Left ventricle myocardium inferior (tissue), 1 donor: Measurements from ENCODE around the gene EWSR1. TPM values are rescaled to one million over a fixed set of nuclear protein-coding genes. Genes with fewer than 3 reads are reported as not detected.

Experiments used
- DNase-seq: peaks from one replicate; pipeline ENCODE4 v3.0.0-alpha.2; 2020
- H3K27ac ChIP-seq: fragments of 200-600 bp; replicated peaks from 2 replicates; pipeline ENCODE4 v1.8.0; 2021
- H3K27me3 ChIP-seq: fragments of 200-600 bp; 2 replicates; pipeline ENCODE4 v1.8.0; 2021; ENCODE audit warnings: low read depth
- H3K36me3 ChIP-seq: fragments of 200-600 bp; 2 replicates; pipeline ENCODE4 v1.8.0; 2021
- H3K4me1 ChIP-seq: fragments of 200-600 bp; 2 replicates; pipeline ENCODE4 v1.8.0; 2021
- H3K4me3 ChIP-seq: fragments of 200-600 bp; 2 replicates; pipeline ENCODE4 v1.8.0; 2021; ENCODE audit warnings: mild to moderate bottlenecking, moderate library complexity
- H3K9me3 ChIP-seq: fragments of 200-600 bp; replicated peaks from 2 replicates; pipeline ENCODE4 v1.8.0; 2021
- intact Hi-C: fragments of 100-400 bp; cut with micrococcal nuclease; formaldehyde crosslinking; loops from one replicate; pipeline ENCODE4 v1.11.0; 2022
- total RNA-seq: library from RNA; stranded (reverse); fragmentation: NEBNext Ultra II Directional; extraction: Animal tissue kit (Norgen Biotek cat#: 25700); gene quantifications from one replicate; pipeline ENCODE4 v1.2.1, GENCODE V29; 2021
- TF ChIP-seq, protein P1 (sequence below): fragments of 200-600 bp; IDR thresholded peaks from 2 replicates; pipeline ENCODE4 v1.8.0; 2021; ENCODE audit warnings: antibody characterized with exemption, mild to moderate bottlenecking, borderline replicate concordance
- donor health status: DM: no; HTN: yes; CAD: no; lungs with severe emphysema.

The EWSR1 gene
- total RNA-seq, 1 donor from 2014 or later = 122 TPM

DNA sequence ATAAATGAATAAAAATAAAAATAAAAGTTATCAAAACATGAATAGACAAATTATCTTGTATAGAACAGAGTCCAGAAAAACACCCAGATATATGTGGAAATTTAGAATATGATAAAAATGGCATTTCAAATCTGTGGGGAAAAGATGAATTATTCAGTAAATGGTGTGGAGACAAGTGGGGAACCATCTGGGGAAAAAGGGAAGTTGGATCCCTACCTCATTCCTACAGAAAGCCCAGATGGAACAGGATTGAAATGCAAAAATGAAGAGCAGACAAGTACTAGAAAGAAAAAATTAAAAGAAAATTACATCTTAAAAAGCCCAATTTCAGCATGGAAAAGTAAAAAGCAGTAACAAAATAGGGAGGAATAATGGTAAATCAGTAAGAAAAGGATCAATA is 55.6 kb downstream of the EWSR1 start:
- no peaks in the 10 kb centered on the region for H3K27me3 ChIP-seq
- no peak for DNase-seq
- H3K4me1 ChIP-seq = no peaks in the 10 kb centered on the region
- intact Hi-C loops = no loop called here
- H3K9me3 ChIP-seq = no peaks in the 10 kb centered on the region
- H3K36me3 ChIP-seq = peaks cover 18% of the 10 kb centered on the region
- H3K27ac ChIP-seq = no peak overlapping the region
- H3K4me3 ChIP-seq = no peak overlapping the region
- TF ChIP-seq, protein P1, sequence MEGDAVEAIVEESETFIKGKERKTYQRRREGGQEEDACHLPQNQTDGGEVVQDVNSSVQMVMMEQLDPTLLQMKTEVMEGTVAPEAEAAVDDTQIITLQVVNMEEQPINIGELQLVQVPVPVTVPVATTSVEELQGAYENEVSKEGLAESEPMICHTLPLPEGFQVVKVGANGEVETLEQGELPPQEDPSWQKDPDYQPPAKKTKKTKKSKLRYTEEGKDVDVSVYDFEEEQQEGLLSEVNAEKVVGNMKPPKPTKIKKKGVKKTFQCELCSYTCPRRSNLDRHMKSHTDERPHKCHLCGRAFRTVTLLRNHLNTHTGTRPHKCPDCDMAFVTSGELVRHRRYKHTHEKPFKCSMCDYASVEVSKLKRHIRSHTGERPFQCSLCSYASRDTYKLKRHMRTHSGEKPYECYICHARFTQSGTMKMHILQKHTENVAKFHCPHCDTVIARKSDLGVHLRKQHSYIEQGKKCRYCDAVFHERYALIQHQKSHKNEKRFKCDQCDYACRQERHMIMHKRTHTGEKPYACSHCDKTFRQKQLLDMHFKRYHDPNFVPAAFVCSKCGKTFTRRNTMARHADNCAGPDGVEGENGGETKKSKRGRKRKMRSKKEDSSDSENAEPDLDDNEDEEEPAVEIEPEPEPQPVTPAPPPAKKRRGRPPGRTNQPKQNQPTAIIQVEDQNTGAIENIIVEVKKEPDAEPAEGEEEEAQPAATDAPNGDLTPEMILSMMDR = no peak

DNA sequence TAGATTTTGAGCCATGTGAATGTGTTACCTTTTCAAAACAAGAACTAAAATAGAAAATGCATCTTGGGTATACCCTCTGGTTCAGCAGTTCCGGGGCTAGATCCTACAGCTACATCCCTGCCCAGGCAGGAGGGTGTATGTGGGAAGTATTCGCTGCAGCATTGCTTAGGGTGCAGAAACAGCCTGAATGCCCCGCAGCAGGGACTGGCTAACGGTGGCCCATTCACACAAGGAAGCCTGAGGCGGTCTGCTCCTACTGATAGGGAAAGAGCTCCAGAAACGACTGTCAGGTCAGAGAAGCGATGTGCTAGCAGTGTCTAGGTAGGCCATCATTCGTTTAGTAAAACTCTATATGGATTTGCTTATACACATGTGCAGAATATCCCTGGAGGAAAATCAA is 57.3 kb downstream of the EWSR1 start:
- H3K27ac ChIP-seq = no peak overlapping the region
- H3K4me1 ChIP-seq = peaks cover 2% of the 10 kb centered on the region
- intact Hi-C loops = no loop called here
- no peak overlapping the region for H3K4me3 ChIP-seq
- no peaks in the 10 kb centered on the region for H3K9me3 ChIP-seq
- no peak for DNase-seq
- peaks cover 34% of the 10 kb centered on the region for H3K36me3 ChIP-seq
- TF ChIP-seq, protein P1 = no peak
- H3K27me3 ChIP-seq = no peaks in the 10 kb centered on the region

DNA sequence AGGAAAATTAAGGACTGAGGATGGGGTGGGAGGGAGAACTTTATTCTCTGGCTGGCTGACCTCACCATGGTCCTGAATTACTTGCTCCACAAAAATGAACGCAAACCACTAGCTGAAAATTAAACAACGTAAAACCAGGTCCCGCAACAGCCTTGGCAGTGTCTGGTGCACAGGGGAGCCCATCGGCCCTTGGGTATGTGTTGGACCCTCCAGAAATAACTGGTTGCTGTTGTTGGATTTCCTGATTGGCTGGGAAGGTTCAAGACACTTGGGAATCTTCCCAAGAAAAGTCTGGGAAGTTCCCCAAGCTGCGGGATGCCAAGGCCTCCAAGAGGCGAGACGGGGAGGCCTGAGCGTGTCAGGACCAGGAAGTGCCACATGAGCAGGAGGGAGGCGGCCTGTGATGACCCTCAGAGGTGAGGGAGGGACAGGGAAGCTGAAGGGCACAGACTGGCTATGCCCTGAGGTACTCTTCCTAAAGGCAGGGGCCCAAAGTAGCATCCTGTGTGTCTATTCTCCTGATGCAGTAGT is 57.8 kb downstream of the EWSR1 start:
- peaks cover 7% of the 10 kb centered on the region for H3K4me1 ChIP-seq
- no peak overlapping the region for H3K27ac ChIP-seq
- H3K4me3 ChIP-seq = no peak overlapping the region
- H3K27me3 ChIP-seq = no peaks in the 10 kb centered on the region
- DNase-seq = no peak
- TF ChIP-seq, protein P1 = no peak
- H3K36me3 ChIP-seq = peaks cover 39% of the 10 kb centered on the region
- intact Hi-C loops = no loop called here
- no peaks in the 10 kb centered on the region for H3K9me3 ChIP-seq

DNA sequence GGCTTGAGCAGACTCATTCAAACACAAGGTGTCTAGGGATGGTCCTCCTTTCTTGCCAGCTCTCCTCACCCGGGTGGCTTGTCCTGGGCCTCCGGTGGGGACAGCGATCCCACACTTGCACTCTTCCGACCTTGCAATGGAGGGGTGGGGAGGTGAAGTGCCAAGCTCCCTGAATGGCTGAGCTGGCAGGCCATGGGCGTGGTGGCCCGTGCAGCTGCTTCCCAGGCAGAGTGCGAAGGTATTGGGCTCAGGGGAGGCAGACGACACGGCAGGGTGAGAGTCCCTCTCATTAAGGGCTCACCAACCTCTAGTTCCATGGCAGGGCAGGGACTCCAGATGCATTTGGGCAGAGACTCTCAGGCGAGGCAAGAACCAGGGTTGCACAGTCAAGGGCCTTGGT is 58.4 kb downstream of the EWSR1 start:
- intact Hi-C loops = no loop called here
- TF ChIP-seq, protein P1 = no peak
- DNase-seq = no peak

DNA sequence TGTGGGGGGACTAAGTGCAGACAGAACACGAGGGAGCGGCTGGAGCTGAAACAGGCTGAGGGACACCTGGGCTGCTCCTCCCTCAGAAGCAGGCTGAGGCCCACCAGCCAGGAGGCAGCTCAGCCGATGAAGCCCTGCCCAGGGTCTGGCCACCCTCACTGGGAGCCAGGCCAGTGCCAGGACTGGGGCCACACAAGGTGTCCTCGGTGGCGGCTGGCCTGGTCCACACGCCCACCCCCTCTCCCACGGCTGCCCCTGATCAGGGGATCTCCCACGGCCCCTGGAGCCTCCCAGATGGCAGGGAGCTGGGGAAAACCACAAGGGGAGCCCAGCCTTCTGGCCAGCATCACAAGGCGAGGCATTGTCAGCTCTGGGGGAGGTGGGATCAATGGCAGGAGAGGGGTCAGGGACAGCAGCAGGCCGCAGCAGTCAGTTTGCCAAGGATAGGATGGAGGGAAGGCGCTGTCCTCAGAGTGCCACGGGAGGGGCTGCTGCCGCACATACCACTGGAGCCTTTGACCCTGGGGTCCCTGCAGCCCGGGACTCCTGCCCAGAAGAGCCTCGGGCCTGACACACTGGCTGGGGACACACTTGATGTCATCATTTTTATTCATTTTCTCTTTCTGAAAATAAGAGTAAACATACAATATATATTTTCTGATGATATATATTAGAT is 59.2 kb downstream of the EWSR1 start:
- peaks cover 45% of the 10 kb centered on the region for H3K36me3 ChIP-seq
- intact Hi-C loops = no loop called here
- no peak overlapping the region for H3K4me3 ChIP-seq
- no peaks in the 10 kb centered on the region for H3K9me3 ChIP-seq
- peaks cover 11% of the 10 kb centered on the region for H3K4me1 ChIP-seq
- no peaks in the 10 kb centered on the region for H3K27me3 ChIP-seq
- no peak for DNase-seq
- no peak overlapping the region for H3K27ac ChIP-seq
- TF ChIP-seq, protein P1 = no peak

More for the DNA sequence above, 58.4 kb downstream of the EWSR1 start:
- Histone ChIP-seq H3K9me3 (no peaks in the 10 kb centered on the region), H3K27ac (no peak overlapping the region), H3K27me3 (no peaks in the 10 kb centered on the region), H3K4me1 (peaks cover 11% of the 10 kb centered on the region), H3K4me3 (no peak overlapping the region), H3K36me3 (peaks cover 45% of the 10 kb centered on the region)
